A549 (cell line): ENCODE data around the gene ZNF446.

Experiments
- JUN ChIP-seq, 2 experiments: fragments of >200 bp; sonication (Bioruptor Twin); formaldehyde crosslinking; IDR thresholded peaks; 2 replicates in 1 of 2; 3 replicates in 1 of 2; pipeline ENCODE4 v1.6.1; 2016 to 2017
- POLR2AphosphoS2 ChIP-seq: conservative IDR thresholded peaks from 2 replicates; pipeline ENCODE4 v1.6.1; 2012; ENCODE audit warnings: low read length, improper control_type of control experiment, inconsistent platforms

DNA sequence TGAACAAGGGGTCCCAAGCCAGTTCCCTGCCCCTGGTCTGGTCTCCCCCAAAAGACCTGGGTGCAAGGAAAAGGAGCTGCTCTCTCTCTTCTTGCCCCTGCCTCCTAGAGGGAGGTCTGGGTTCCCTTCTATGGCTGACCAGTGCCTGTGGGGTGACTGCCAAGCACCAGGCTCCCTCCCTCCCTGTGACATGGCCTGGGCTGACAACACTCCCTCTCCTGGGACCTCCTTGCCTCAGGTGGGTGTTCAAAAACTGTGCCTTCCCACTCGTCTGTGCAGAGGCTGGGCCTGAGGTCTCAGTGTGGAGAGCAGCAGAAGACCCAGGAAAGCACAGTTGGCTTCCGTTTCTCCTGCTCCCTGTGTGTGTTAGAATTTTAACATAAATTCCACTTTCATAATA, 4.7 kb downstream of the ZNF446 start:
- TF ChIP-seq POLR2AphosphoS2 (no peak), JUN (IDR thresholded peaks at IDR 0.05) (no peak)
